UCSD-AML1 (cell line): ENCODE data around the gene RSBN1L.
A peak's percentile ranks its signal among the peaks of the same experiment; 100 is the strongest.
"Not testable (repeated sequence)": the region's sequence is repeated elsewhere in the genome, so short reads cannot be mapped to it uniquely, and the experiment has no call there.

ENCODE experiments used
- DNase-seq: peaks from one replicate; lab custom pipeline; 2025; ENCODE audit not compliant: unreplicated experiment; lab: John Stamatoyannopoulos, UW

The RSBN1L gene

GRCh38 chr7:77765906-77766800, 69.9 kb downstream of the RSBN1L start:
- no peak for DNase-seq

- DNase-seq: no peak
These were observed 70.7 kb downstream of the RSBN1L start for GRCh38 chr7:77766801-77767605.

GRCh38 chr7:77770316-77770715, 74.1 kb downstream of the RSBN1L start:
- no peak for DNase-seq

GRCh38 chr7:77771901-77772300, 75.6 kb downstream of the RSBN1L start:
- DNase-seq: no peak

GRCh38 chr7:77778535-77778934, 82.3 kb downstream of the RSBN1L start:
- no peak for DNase-seq

- no peak for DNase-seq
These were observed 86.1 kb downstream of the RSBN1L start for GRCh38 chr7:77782383-77782782.

GRCh38 chr7:77783111-77783510, 86.9 kb downstream of the RSBN1L start:
- no peak for DNase-seq

- no peak for DNase-seq
These were observed 87.3 kb downstream of the RSBN1L start for GRCh38 chr7:77783545-77783944.

GRCh38 chr7:77784426-77784825, 88.2 kb downstream of the RSBN1L start:
- DNase-seq: not testable (repeated sequence)

- no peak for DNase-seq
These were observed 89.8 kb downstream of the RSBN1L start for GRCh38 chr7:77786018-77786417.

- DNase-seq: no peak
These were observed 90.5 kb downstream of the RSBN1L start for GRCh38 chr7:77786741-77787140.

- no peak for DNase-seq
These were observed 92.2 kb downstream of the RSBN1L start for GRCh38 chr7:77788327-77788902.

GRCh38 chr7:77791336-77791735, 95.1 kb downstream of the RSBN1L start:
- DNase-seq: no peak

- no peak for DNase-seq
These were observed 95.7 kb downstream of the RSBN1L start for GRCh38 chr7:77791956-77792355.

- DNase-seq: no peak
These were observed 97.7 kb downstream of the RSBN1L start for GRCh38 chr7:77794000-77794399.

- DNase-seq: no peak
These were observed 99.8 kb downstream of the RSBN1L start for GRCh38 chr7:77796109-77796508.

GRCh38 chr7:77796960-77797359, 100.7 kb downstream of the RSBN1L start:
- DNase-seq: no peak

GRCh38 chr7:77797734-77798393, 101.6 kb downstream of the RSBN1L start:
- no peak for DNase-seq

- DNase-seq: peak; percentile 94
These were observed 102.3 kb downstream of the RSBN1L start, which contains the start of the genes PHTF2 and TMEM60 for GRCh38 chr7:77798394-77799077. Gene PHTF2, plus strand, starts transcription at chr7:77798773. Gene TMEM60, minus strand, starts transcription at chr7:77798434. Its CDS starts 4,061 bp downstream, at chr7:77794373.
